Measurements from ENCODE around the gene OPN3.
"Not testable (repeated sequence)": the region's sequence is repeated elsewhere in the genome, so short reads cannot be mapped to it uniquely, and the experiment has no call there.

The OPN3 gene

GRCh38 chr1:241640149-241640866 lies at the start of gene OPN3, which contains the start of gene CHML:
Gene OPN3 (minus strand): TSS chr1:241640369. CDS start chr1:241640254, 115 bp downstream.
Gene CHML (minus strand): TSS chr1:241640369. CDS start chr1:241635766, 4,603 bp downstream.
- peak; percentile 92 for DNase-seq

GRCh38 chr1:241688940-241689368 lies 48.8 kb upstream of the OPN3 start:
- DNase-seq = no peak

- DNase-seq = no peak
Measured at GRCh38 chr1:241684108-241684507, 43.9 kb upstream of the OPN3 start.

- no peak for DNase-seq
Measured at GRCh38 chr1:241682921-241683320, 42.8 kb upstream of the OPN3 start.

- DNase-seq = not testable (repeated sequence)
Measured at GRCh38 chr1:241681861-241682448, 41.8 kb upstream of the OPN3 start.

- no peak for DNase-seq
Measured at GRCh38 chr1:241679961-241680360, 39.8 kb upstream of the OPN3 start.

- no peak for DNase-seq
Measured at GRCh38 chr1:241679404-241679803, 39.2 kb upstream of the OPN3 start.

- no peak for DNase-seq
Measured at GRCh38 chr1:241678536-241678935, 38.4 kb upstream of the OPN3 start.

- no peak for DNase-seq
Measured at GRCh38 chr1:241677201-241677600, 37.0 kb upstream of the OPN3 start.

GRCh38 chr1:241675983-241676382 lies 35.8 kb upstream of the OPN3 start:
- DNase-seq = no peak

GRCh38 chr1:241674805-241675384 lies 34.7 kb upstream of the OPN3 start:
- DNase-seq = no peak

- no peak for DNase-seq
Measured at GRCh38 chr1:241672301-241672700, 32.1 kb upstream of the OPN3 start.

- DNase-seq = no peak
Measured at GRCh38 chr1:241666419-241666818, 26.2 kb upstream of the OPN3 start.

- DNase-seq = no peak
Measured at GRCh38 chr1:241660424-241660972, 20.3 kb upstream of the OPN3 start.

GRCh38 chr1:241659016-241659415 lies 18.8 kb upstream of the OPN3 start:
- DNase-seq = not testable (repeated sequence)

- DNase-seq = no peak
Measured at GRCh38 chr1:241658081-241658793, 18.1 kb upstream of the OPN3 start.

GRCh38 chr1:241654641-241655040 lies 14.5 kb upstream of the OPN3 start:
- no peak for DNase-seq

- DNase-seq = no peak
Measured at GRCh38 chr1:241654019-241654418, 13.8 kb upstream of the OPN3 start.

- no peak for DNase-seq
Measured at GRCh38 chr1:241652012-241652411, 11.8 kb upstream of the OPN3 start, which contains the start of gene WDR64. Gene WDR64 (plus strand): TSS chr1:241652281. CDS start chr1:241652485, 204 bp downstream.

- no peak for DNase-seq
Measured at GRCh38 chr1:241648159-241648558, 8.0 kb upstream of the OPN3 start.

- no peak for DNase-seq
Measured at GRCh38 chr1:241647658-241648057, 7.5 kb upstream of the OPN3 start.

GRCh38 chr1:241646201-241646600 lies 6.0 kb upstream of the OPN3 start:
- no peak for DNase-seq

GRCh38 chr1:241645199-241645598 lies 5.0 kb upstream of the OPN3 start:
- no peak for DNase-seq
